Gastrocnemius medialis (tissue), 4 donors: ENCODE data around the gene TTC32. TPM values are rescaled to one million over a fixed set of nuclear protein-coding genes. Genes with fewer than 3 reads are reported as not detected.

Experiments used
- ATAC-seq, 2 donors: fragments of 150-250 bp; one replicate each; pipeline ENCODE4 v1.9.1; 2016
- DNase-seq, 2 donors: peaks; one replicate each; pipeline ENCODE4 v3.0.0-alpha.2; 2019
- H3K27ac ChIP-seq, 4 donors: fragments of 200-600 bp; sonication (generic); 1 replicate in 1 of 4; 2 replicates in 3 of 4; pipeline ENCODE4 v1.5.1; 2016 to 2018; ENCODE audit warnings: mild to moderate bottlenecking in 2 of 4, moderate library complexity in 1 of 4
- H3K27me3 ChIP-seq, 3 donors: fragments of 200-600 bp; sonication (generic) in 2 of 3; 1 replicate in 1 of 3; 2 replicates in 2 of 3; pipeline versions ENCODE4 v1.5.1 to v1.6.0; 2016 to 2019; ENCODE audit warnings: mild to moderate bottlenecking in 1 of 3, moderate library complexity in 1 of 3
- H3K36me3 ChIP-seq, 2 donors: fragments of 200-600 bp; sonication (generic) in 1 of 2; one replicate each; pipeline ENCODE4 v1.5.1; 2017 to 2018
- H3K4me1 ChIP-seq, 2 donors: fragments of 200-600 bp; sonication (generic) in 1 of 2; one replicate each; pipeline ENCODE4 v1.5.1; 2016 to 2017; ENCODE audit warnings: mild to moderate bottlenecking in 2 of 2
- H3K4me3 ChIP-seq, 4 donors: fragments of 200-600 bp; sonication (generic) in 3 of 4; 1 replicate in 1 of 4; 2 replicates in 3 of 4; pipeline ENCODE4 v1.5.1; 2016 to 2019; ENCODE audit warnings: mild to moderate bottlenecking in 2 of 4
- H3K9me3 ChIP-seq, 3 donors: fragments of 200-600 bp; sonication (generic) in 2 of 3; 1 replicate in 1 of 3; 2 replicates in 2 of 3; pipeline ENCODE4 v1.5.1; 2016 to 2019
- POLR2A ChIP-seq, 2 donors: fragments of 450-650 bp; IDR thresholded peaks; one replicate each; pipeline ENCODE4 v1.6.1; 2017; ENCODE audit warnings: antibody characterized with exemption in 2 of 2, mild to moderate bottlenecking in 2 of 2, moderate library complexity in 2 of 2
- in situ Hi-C, 4 donors: fragments of 200-750 bp; cut with MboI; loops; one replicate each; pipeline versions ENCODE4 v1.15.0 to v1.8.0; 2017; ENCODE audit warnings: low sequenced_read_pairs in 4 of 4
- intact Hi-C: fragments of 100-400 bp; cut with DNase I; formaldehyde crosslinking; loops from one replicate; pipeline ENCODE4 v1.15.1; 2023; ENCODE audit warnings: low total_unique reads
- total RNA-seq, 4 donors: library from RNA; depleted of rRNA; stranded (reverse); fragments of >200 nt; gene quantifications; one replicate each; pipeline versions ENCODE4 v1.1.0 to v1.2.3, GENCODE V29; 2016
- TF ChIP-seq, protein P1 (sequence below), 5 experiments: fragments of 450-650 bp in 3 of 5; fragments of 200-600 bp in 2 of 5; sonication (generic) in 2 of 5; IDR thresholded peaks in 4 of 5; conservative IDR thresholded peaks in 1 of 5; 1 replicate in 4 of 5; 2 replicates in 1 of 5; pipeline ENCODE4 v1.5.1; 2016 to 2019; ENCODE audit warnings: antibody characterized with exemption in 5 of 5, mild to moderate bottlenecking in 3 of 5, moderate library complexity in 3 of 5

TTC32 gene
- total RNA-seq, 4 donors from 2014 or later: 6.6 to 19.6 (median 10.7) TPM

DNA sequence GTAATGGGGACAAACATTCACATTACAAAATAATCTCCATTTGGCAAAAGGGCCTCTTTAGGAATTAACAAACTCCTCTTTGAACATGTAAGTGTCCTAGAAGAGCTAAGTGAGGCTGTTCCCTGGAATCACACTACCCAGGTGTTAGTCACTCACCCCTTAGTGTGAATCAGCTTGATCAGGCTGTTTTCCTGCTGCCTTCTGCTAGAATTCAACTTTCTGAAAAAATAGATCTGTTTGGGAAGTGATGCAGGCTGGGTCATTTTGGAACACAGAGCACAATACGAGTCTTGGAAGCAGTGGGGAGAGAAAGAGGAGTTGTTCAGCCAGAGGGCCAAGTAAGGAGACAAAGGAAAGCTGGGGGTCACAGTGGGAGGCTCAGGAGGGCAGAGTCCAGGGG lies 40.0 kb downstream of the TTC32 start:
- Histone ChIP-seq H3K27ac (no peak overlapping the region), H3K36me3 (no peaks in the 10 kb centered on the region), H3K4me3 (no peak overlapping the region), H3K27me3 (no peaks in the 10 kb centered on the region), H3K9me3 (no peaks in the 10 kb centered on the region), H3K4me1 (no peaks in the 10 kb centered on the region)
- TF ChIP-seq, protein P1, sequence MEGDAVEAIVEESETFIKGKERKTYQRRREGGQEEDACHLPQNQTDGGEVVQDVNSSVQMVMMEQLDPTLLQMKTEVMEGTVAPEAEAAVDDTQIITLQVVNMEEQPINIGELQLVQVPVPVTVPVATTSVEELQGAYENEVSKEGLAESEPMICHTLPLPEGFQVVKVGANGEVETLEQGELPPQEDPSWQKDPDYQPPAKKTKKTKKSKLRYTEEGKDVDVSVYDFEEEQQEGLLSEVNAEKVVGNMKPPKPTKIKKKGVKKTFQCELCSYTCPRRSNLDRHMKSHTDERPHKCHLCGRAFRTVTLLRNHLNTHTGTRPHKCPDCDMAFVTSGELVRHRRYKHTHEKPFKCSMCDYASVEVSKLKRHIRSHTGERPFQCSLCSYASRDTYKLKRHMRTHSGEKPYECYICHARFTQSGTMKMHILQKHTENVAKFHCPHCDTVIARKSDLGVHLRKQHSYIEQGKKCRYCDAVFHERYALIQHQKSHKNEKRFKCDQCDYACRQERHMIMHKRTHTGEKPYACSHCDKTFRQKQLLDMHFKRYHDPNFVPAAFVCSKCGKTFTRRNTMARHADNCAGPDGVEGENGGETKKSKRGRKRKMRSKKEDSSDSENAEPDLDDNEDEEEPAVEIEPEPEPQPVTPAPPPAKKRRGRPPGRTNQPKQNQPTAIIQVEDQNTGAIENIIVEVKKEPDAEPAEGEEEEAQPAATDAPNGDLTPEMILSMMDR (IDR thresholded peaks at IDR 0.05 in 4 of 5, conservative IDR thresholded peaks at IDR 0.05 in 1 of 5): no peak
- no peak for TF ChIP-seq POLR2A (IDR thresholded peaks at IDR 0.05)
- ATAC-seq (no peak), DNase-seq (no peak)
- intact Hi-C loops: loop anchor here (2.0 to 10.0 kb wide), 7 partner anchors 95 to 1475 kb away; no protein-coding TSS in a partner anchor
- in situ Hi-C loops: loop anchor here (10.0 to 25.0 kb wide), 7 partner anchors 497 to 1475 kb away; partner anchors contain the start of gene OSR1 (in 2 of the 4)

GRCh38 chr2:19860022-19860421 lies 41.8 kb downstream of the TTC32 start:
- in situ Hi-C loops: loop anchor here (10.0 to 25.0 kb wide), 7 partner anchors 495 to 1473 kb away; partner anchors contain the start of gene OSR1 (in 2 of the 4)
- H3K27ac ChIP-seq: no peak overlapping the region
- H3K9me3 ChIP-seq: no peaks in the 10 kb centered on the region
- TF ChIP-seq POLR2A (IDR thresholded peaks at IDR 0.05): no peak
- TF ChIP-seq, protein P1 (IDR thresholded peaks at IDR 0.05 in 4 of 5, conservative IDR thresholded peaks at IDR 0.05 in 1 of 5): no peak
- DNase-seq (no peak), ATAC-seq (no peak)
- no peak overlapping the region for H3K4me3 ChIP-seq
- no peaks in the 10 kb centered on the region for H3K27me3 ChIP-seq
- peaks cover 13 to 17% of the 10 kb centered on the region in 2 donors for H3K4me1 ChIP-seq
- H3K36me3 ChIP-seq: no peaks in the 10 kb centered on the region
- intact Hi-C loops: loop anchor here (5.0 to 10.0 kb wide), 6 partner anchors 93 to 1473 kb away; no protein-coding TSS in a partner anchor

GRCh38 chr2:19859565-19859964 lies 42.2 kb downstream of the TTC32 start:
- DNase-seq: no peak
- no peak for ATAC-seq
- no peaks in the 10 kb centered on the region for H3K9me3 ChIP-seq
- peaks cover 13 to 17% of the 10 kb centered on the region in 2 donors for H3K4me1 ChIP-seq
- H3K36me3 ChIP-seq: no peaks in the 10 kb centered on the region
- intact Hi-C loops (loop anchor here (5.0 kb wide), 1 partner anchor 322 kb away; no protein-coding TSS in a partner anchor), in situ Hi-C loops (loop anchor here (10.0 to 25.0 kb wide), 5 partner anchors 495 to 1472 kb away; no protein-coding TSS in a partner anchor)
- H3K4me3 ChIP-seq: no peak overlapping the region
- H3K27me3 ChIP-seq: no peaks in the 10 kb centered on the region
- TF ChIP-seq POLR2A (IDR thresholded peaks at IDR 0.05): no peak
- TF ChIP-seq, protein P1 (IDR thresholded peaks at IDR 0.05 in 4 of 5, conservative IDR thresholded peaks at IDR 0.05 in 1 of 5): no peak
- no peak overlapping the region for H3K27ac ChIP-seq

GRCh38 chr2:19857806-19858205 lies 44.0 kb downstream of the TTC32 start:
- TF ChIP-seq POLR2A (IDR thresholded peaks at IDR 0.05): no peak
- TF ChIP-seq, protein P1 (IDR thresholded peaks at IDR 0.05 in 4 of 5, conservative IDR thresholded peaks at IDR 0.05 in 1 of 5): no peak
- ATAC-seq (no peak), DNase-seq (no peak)
- H3K27me3 ChIP-seq: no peaks in the 10 kb centered on the region
- intact Hi-C loops: loop anchor here (5.0 kb wide), 1 partner anchor 321 kb away; no protein-coding TSS in a partner anchor
- H3K36me3 ChIP-seq: no peaks in the 10 kb centered on the region
- no peak overlapping the region for H3K4me3 ChIP-seq
- H3K9me3 ChIP-seq: no peaks in the 10 kb centered on the region
- in situ Hi-C loops: loop anchor here (10.0 to 25.0 kb wide), 5 partner anchors 493 to 1471 kb away; no protein-coding TSS in a partner anchor
- no peak overlapping the region for H3K27ac ChIP-seq
- H3K4me1 ChIP-seq: peaks cover 13 to 17% of the 10 kb centered on the region in 2 donors
